H7 (cell line): ENCODE results near the gene FBXO24. TPM values are rescaled to one million over a fixed set of nuclear protein-coding genes. Genes with fewer than 3 reads are reported as not detected.

Source experiments
- DNase-seq: peaks from one replicate; pipeline ENCODE4 v3.0.0; 2012
- H3K27me3 ChIP-seq: 2 replicates; pipeline ENCODE4 v1.6.0; 2011; ENCODE audit warnings: mild to moderate bottlenecking, low read length; ENCODE audit not compliant: control insufficient read depth, insufficient read depth
- H3K36me3 ChIP-seq: replicated peaks from 2 replicates; pipeline ENCODE4 v1.5.1; 2011; ENCODE audit warnings: low read length; ENCODE audit not compliant: control insufficient read depth, insufficient read depth
- H3K4me3 ChIP-seq: 2 replicates; pipeline ENCODE4 v1.5.1; 2011; ENCODE audit warnings: low read depth, mild to moderate bottlenecking, control low read depth, low read length, moderate library complexity; ENCODE audit not compliant: insufficient read depth
- total RNA-seq: library from RNA; depleted of rRNA; stranded (reverse); fragments of >200 nt; shearing (Covaris generic); gene quantifications from 2 replicates; pipeline ENCODE4 v1.2.3, GENCODE V29; 2014

The FBXO24 gene
- total RNA-seq, 1 experiment from 2014 or later: 0.94 TPM

DNA sequence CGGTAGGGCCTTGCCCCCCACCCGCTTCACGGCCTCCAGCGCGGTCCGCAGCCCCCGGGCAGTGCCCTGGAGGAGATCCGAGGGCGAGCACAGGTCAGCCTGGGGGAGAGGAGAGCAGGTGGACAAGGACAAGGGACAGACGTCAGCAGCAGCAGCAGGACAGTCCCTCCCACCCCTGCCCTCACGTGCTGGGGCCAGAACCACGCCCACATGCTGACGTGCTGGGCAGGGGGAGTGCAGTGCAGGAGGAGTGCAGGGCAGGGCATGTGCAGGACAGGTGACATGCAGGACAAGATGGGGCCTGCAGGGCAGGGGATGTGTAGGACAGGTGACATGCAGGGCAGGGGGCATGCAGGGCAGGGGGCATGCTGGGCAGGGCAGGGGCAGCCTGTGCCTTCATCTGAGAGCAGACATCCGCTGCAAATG is 10.9 kb upstream of the FBXO24 start:
- peaks cover under 1% of the 10 kb centered on the region; the same call in 1 of the 2 replicates for H3K27me3 ChIP-seq
- peaks cover 11% of the 10 kb centered on the region for H3K36me3 ChIP-seq
- H3K4me3 ChIP-seq: no peak overlapping the region
- peak; percentile 40 for DNase-seq

- peak; percentile 27 for DNase-seq
- Histone ChIP-seq H3K27me3 (no peaks in the 10 kb centered on the region; the same call in 1 of the 2 replicates), H3K4me3 (no peak overlapping the region), H3K36me3 (peaks cover 15% of the 10 kb centered on the region)
These were observed 10.3 kb upstream of the FBXO24 start for GRCh38 chr7:100575746-100576383.

DNA sequence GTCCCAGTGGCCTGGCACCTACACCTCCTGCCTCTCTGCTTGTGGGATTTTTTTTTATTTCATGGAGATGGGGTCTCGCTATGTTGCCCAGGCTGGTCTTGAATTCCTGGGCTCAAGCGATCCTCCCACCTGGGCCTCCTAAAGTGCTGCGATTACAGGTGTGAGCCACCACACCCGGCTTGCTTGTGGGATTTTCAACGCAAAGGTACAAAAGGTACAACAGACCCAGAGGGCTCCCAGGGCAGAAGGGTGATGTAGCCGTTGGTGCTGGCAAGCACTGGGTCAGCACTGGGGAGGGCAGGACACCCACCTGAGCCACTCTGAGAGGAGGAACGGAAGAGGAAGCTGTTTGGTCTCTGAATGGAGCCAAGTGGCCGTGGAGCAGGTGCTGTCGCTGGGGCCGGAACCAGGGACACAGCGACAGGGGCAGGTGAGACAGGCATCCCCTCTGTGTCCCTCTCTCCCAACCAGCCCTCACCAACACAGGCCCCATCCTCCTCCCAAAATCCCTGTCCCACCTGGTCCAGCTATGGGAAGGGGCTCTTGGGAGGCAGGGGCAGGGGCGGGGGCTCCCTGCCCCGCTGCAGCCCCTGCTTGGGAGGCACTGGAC is 9.6 kb upstream of the FBXO24 start:
- Histone ChIP-seq H3K27me3 (no peaks in the 10 kb centered on the region), H3K36me3 (peaks cover 20% of the 10 kb centered on the region), H3K4me3 (no peak overlapping the region)
- DNase-seq: no peak

DNA sequence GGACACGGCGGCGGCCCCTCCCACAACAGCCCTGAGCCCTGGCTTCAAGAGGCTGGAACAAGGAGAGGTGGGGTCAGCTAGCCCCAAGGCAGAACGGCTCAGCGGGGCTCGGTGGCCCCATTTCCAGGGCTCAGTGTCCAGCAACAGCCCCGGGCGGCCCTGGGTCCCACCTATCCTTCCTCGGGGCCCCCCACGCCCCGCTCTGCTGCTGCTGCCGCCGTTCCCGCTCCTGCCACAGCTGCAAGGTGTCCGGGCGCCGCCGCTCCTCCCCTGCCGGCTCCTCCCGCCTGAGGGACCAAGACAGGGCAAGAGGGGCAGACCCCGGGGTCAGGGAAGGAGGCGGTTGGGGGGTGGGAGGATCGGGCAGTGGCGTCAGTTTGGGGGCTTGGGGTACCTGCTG is 9.0 kb upstream of the FBXO24 start:
- DNase-seq: no peak

GRCh38 chr7:100577507-100577906 is 8.6 kb upstream of the FBXO24 start:
- H3K36me3 ChIP-seq: peaks cover 25% of the 10 kb centered on the region
- DNase-seq: peak; percentile 29
- H3K27me3 ChIP-seq: no peaks in the 10 kb centered on the region
- H3K4me3 ChIP-seq: no peak overlapping the region

More for the DNA sequence above, 9.0 kb upstream of the FBXO24 start:
- Histone ChIP-seq H3K36me3 (peaks cover 24% of the 10 kb centered on the region), H3K4me3 (no peak overlapping the region), H3K27me3 (no peaks in the 10 kb centered on the region)

GRCh38 chr7:100578246-100579183 is 7.6 kb upstream of the FBXO24 start:
- H3K36me3 ChIP-seq: peaks cover 26% of the 10 kb centered on the region
- peak; percentile 26 for DNase-seq
- no peaks in the 10 kb centered on the region for H3K27me3 ChIP-seq
- H3K4me3 ChIP-seq: no peak overlapping the region

DNA sequence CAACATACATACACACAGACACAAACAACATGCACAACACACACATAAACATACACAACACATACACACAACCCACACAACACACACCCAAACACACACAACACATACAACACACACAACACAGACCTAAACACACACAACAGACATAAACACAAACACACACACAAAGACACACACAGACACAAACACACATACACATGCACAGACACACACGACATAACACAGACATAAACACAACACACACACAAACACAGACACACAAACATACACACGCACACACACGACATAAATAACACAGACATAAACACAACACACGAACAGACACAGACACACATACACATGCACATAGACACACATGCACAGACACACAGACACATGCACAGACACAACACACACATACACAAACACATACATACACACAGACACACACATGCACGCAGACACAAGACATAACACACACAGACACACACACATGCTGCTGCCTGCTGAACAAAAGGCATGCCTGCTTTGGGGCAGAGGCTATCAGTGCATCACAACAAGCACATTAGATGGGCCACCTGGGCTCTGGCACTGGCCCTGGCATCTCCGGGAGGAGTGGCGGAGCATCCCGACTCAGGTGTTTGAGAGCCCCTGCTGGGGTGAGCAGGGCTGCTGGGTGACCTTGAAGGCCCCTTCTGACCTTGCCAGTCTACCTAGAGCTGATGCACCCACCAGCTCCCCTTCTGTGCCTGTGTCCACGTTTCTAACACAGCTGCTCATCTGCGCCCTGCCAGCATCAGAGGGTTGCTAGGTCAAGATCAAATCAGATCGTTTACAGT is 5.5 kb upstream of the FBXO24 start:
- no peak for DNase-seq
- H3K36me3 ChIP-seq: peaks cover 25% of the 10 kb centered on the region
- H3K27me3 ChIP-seq: no peaks in the 10 kb centered on the region
- no peak overlapping the region for H3K4me3 ChIP-seq

DNA sequence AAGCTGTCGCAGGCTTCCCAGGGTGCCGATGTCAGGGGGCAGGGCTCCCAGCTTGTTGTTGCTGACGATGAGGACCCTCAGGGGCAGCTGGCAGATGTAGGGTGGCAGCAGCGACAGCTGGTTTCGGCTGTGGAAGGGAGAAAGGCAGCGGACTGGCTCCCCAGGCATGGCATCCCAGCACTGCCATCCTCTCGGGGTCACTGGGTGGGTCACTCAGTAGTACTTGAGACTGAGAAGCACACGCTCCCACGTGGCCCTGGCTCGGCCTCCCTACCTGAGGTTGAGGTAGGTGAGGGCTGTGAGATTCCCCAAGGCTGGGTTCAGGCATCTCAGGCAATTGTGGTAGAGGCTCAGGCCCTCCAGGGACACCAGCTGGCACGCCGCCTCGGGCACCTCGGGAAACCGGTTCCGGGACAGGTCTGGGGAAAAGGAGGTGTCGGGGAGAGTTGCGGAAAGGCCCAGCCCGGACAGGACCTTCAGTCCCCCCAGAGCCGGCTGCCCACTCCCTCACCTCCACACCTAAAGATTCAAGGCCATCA is 4.0 kb upstream of the FBXO24 start:
- Histone ChIP-seq H3K36me3 (peaks cover 21% of the 10 kb centered on the region), H3K27me3 (no peaks in the 10 kb centered on the region), H3K4me3 (no peak overlapping the region)
- no peak for DNase-seq

DNA sequence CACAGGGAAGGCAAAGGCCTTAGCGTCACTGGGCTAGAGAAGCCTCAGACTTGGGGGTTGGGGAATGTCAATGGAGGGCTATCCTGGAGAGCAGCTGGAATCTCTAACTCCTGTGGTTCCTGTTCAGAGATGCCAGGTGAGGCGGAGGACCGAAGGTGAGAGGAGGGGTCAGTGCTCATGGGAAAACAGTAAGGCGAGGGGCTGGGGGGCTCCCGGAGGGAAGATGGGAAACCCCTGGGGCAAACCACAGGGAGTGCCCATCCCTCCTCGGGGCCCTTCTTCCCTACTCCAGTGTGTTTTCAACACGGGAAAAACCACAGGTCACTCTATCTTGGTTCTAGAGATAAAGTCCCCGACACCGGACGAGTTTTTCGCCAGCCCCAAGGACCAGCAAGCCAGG is 3.5 kb upstream of the FBXO24 start:
- no peak overlapping the region for H3K4me3 ChIP-seq
- peaks cover 21% of the 10 kb centered on the region for H3K36me3 ChIP-seq
- no peaks in the 10 kb centered on the region for H3K27me3 ChIP-seq
- DNase-seq: no peak

- peak overlapping the region; percentile 1; the same call in 1 of the 2 replicates for H3K4me3 ChIP-seq
- no peak for DNase-seq
- H3K27me3 ChIP-seq: no peaks in the 10 kb centered on the region
- H3K36me3 ChIP-seq: peaks cover 21% of the 10 kb centered on the region
These were observed 2.7 kb upstream of the FBXO24 start for GRCh38 chr7:100583132-100584053.

GRCh38 chr7:100584054-100584682 is 2.0 kb upstream of the FBXO24 start:
- Histone ChIP-seq H3K36me3 (peaks cover 21% of the 10 kb centered on the region), H3K27me3 (no peaks in the 10 kb centered on the region), H3K4me3 (peak overlapping the region; percentile 98)
- no peak for DNase-seq

- Histone ChIP-seq H3K4me3 (peak overlapping the region; percentile 98), H3K36me3 (peaks cover 16% of the 10 kb centered on the region), H3K27me3 (no peaks in the 10 kb centered on the region; the same call in 1 of the 2 replicates)
- peak; percentile 90 for DNase-seq
These were observed 1.2 kb upstream of the FBXO24 start for GRCh38 chr7:100584683-100585510.
